H1 (cell line): ENCODE measurements around the gene NAV3. TPM values are rescaled to one million over a fixed set of nuclear protein-coding genes. Genes with fewer than 3 reads are reported as not detected.

ENCODE experiments used
- CTCF ChIA-PET: fragments of 300-600 bp; sonication (Branson Sonifier 250); formaldehyde crosslinking; loops from one replicate; lab custom pipeline; 2021; ENCODE audit not compliant: partially characterized antibody; lab: Charles Lee
- POLR2A ChIA-PET: fragments of 300-600 bp; sonication (Branson Sonifier 250); formaldehyde crosslinking; loops from one replicate; lab custom pipeline; 2021; ENCODE audit warnings: inconsistent platforms; ENCODE audit not compliant: partially characterized antibody; lab: Charles Lee
- DNase-seq, 2 experiments: peaks; one replicate each; pipeline versions ENCODE4 v3.0.0 to v3.0.0-alpha.2; 2010 to 2022; ENCODE audit warnings: low spot score in 2 of 2, low read depth in 1 of 2, mixed read lengths in 1 of 2
- FAIRE-seq: peaks from 2 replicates; lab custom pipeline; 2011; peaks lifted over from hg19 to GRCh38; lab: Jason Lieb, UNC
- H2AFZ ChIP-seq: 2 replicates; pipeline ENCODE4 v1.8.1; 2012; ENCODE audit warnings: low read length, inconsistent platforms
- H2AK5ac ChIP-seq: 2 replicates; pipeline ENCODE4 v1.6.1; 2013; ENCODE audit warnings: low read depth, low read length
- H2BK120ac ChIP-seq: replicated peaks from 2 replicates; pipeline ENCODE3; 2013; ENCODE audit warnings: low read depth, low read length, inconsistent platforms
- H2BK12ac ChIP-seq: 2 replicates; pipeline ENCODE4 v1.6.1; 2013; ENCODE audit warnings: low read depth, low read length
- H2BK15ac ChIP-seq: 2 replicates; pipeline ENCODE4 v1.6.1; 2013; ENCODE audit warnings: low read length
- H2BK20ac ChIP-seq: 2 replicates; pipeline ENCODE4 v1.6.1; 2013; ENCODE audit warnings: low read length
- H2BK5ac ChIP-seq: 2 replicates; pipeline ENCODE4 v1.6.1; 2013; ENCODE audit warnings: low read depth, low read length
- H3K14ac ChIP-seq: 2 replicates; pipeline ENCODE4 v1.6.1; 2013; ENCODE audit warnings: inconsistent platforms; ENCODE audit not compliant: insufficient read length
- H3K18ac ChIP-seq: 2 replicates; pipeline ENCODE4 v1.6.1; 2013; ENCODE audit warnings: low read length; ENCODE audit errors: extremely low read depth
- H3K23ac ChIP-seq: 2 replicates; pipeline ENCODE4 v1.6.1; 2013; ENCODE audit warnings: inconsistent platforms; ENCODE audit not compliant: insufficient read length
- H3K23me2 ChIP-seq: 2 replicates; pipeline ENCODE4 v1.6.1; 2013; ENCODE audit warnings: low read depth, low read length
- H3K27ac ChIP-seq: 2 replicates; pipeline ENCODE4 v1.6.1; 2011; ENCODE audit warnings: low read depth, low read length, inconsistent platforms
- H3K27me3 ChIP-seq, 4 experiments: replicated peaks in 1 of 4; 1 replicate in 1 of 4; 2 replicates in 3 of 4; pipeline versions ENCODE4 v1.6.1 to v1.8.1; 2011 to 2013; ENCODE audit warnings: low read length in 3 of 4, mild to moderate bottlenecking in 3 of 4, inconsistent platforms in 2 of 4, mixed read lengths in 2 of 4, moderate library complexity in 1 of 4; ENCODE audit not compliant: control insufficient read depth in 3 of 4, insufficient read depth in 3 of 4; ENCODE audit errors: extremely low read depth in 1 of 4
- H3K36me3 ChIP-seq, 4 experiments: 2 replicates each; pipeline versions ENCODE4 v1.6.1 to v1.8.1; 2011 to 2013; ENCODE audit warnings: mild to moderate bottlenecking in 4 of 4, low read length in 3 of 4, moderate library complexity in 2 of 4, control low read depth in 1 of 4, inconsistent platforms in 1 of 4; ENCODE audit not compliant: insufficient read depth in 4 of 4, control insufficient read depth in 2 of 4
- H3K4ac ChIP-seq: replicated peaks from 2 replicates; pipeline ENCODE3; 2013; ENCODE audit warnings: low read length, low read depth, mixed read lengths, inconsistent platforms; ENCODE audit not compliant: insufficient read length
- H3K4me1 ChIP-seq, 4 experiments: replicated peaks in 1 of 4; 1 replicate in 1 of 4; 2 replicates in 3 of 4; pipeline versions ENCODE4 v1.6.1 to v1.8.1; 2011 to 2013; ENCODE audit warnings: low read length in 3 of 4, inconsistent platforms in 2 of 4, mixed read lengths in 1 of 4; ENCODE audit not compliant: insufficient read depth in 4 of 4, control insufficient read depth in 3 of 4
- H3K4me2 ChIP-seq, 2 experiments: 2 replicates each; pipeline versions ENCODE4 v1.6.1 to v1.8.1; 2011 to 2013; ENCODE audit warnings: low read depth in 2 of 2, low read length in 2 of 2, control low read depth in 1 of 2, inconsistent platforms in 1 of 2, mild to moderate bottlenecking in 1 of 2; ENCODE audit not compliant: insufficient read depth in 1 of 2
- H3K4me3 ChIP-seq, 4 experiments: fragments of 200-600, 300-600 bp in 1 of 4; sonication (generic), shearing (Covaris generic), sonication (Bioruptor Twin) in 1 of 4; 2 replicates each; pipeline versions ENCODE4 v1.5.1 to v1.8.1; 2011 to 2016; ENCODE audit warnings: low read length in 4 of 4, low read depth in 3 of 4, control low read depth in 2 of 4, inconsistent platforms in 2 of 4, mild to moderate bottlenecking in 2 of 4, mixed read lengths in 1 of 4, moderate library complexity in 1 of 4; ENCODE audit not compliant: insufficient read depth in 2 of 4; ENCODE audit errors: extremely low read depth in 1 of 4
- H3K56ac ChIP-seq: replicated peaks from 2 replicates; pipeline ENCODE3; 2013; ENCODE audit warnings: low read depth, mild to moderate bottlenecking, mixed read lengths, low read length, inconsistent platforms; ENCODE audit not compliant: insufficient read length
- H3K79me1 ChIP-seq: 2 replicates; pipeline ENCODE4 v1.6.1; 2013; ENCODE audit warnings: low read depth, low read length, control low read depth
- H3K79me2 ChIP-seq, 2 experiments: 2 replicates each; pipeline versions ENCODE4 v1.6.1 to v1.8.1; 2012 to 2013; ENCODE audit warnings: low read length in 2 of 2, mild to moderate bottlenecking in 2 of 2, inconsistent platforms in 1 of 2; ENCODE audit not compliant: insufficient read depth in 2 of 2, control insufficient read depth in 1 of 2
- H3K9ac ChIP-seq, 4 experiments: replicated peaks in 1 of 4; 1 replicate in 1 of 4; 2 replicates in 3 of 4; pipeline versions ENCODE4 v1.6.1 to v1.8.1; 2011 to 2013; ENCODE audit warnings: low read depth in 3 of 4, low read length in 3 of 4, control low read depth in 2 of 4, mild to moderate bottlenecking in 2 of 4, moderate library complexity in 2 of 4, inconsistent platforms in 1 of 4; ENCODE audit errors: extremely low read depth in 1 of 4
- H3K9me3 ChIP-seq, 2 experiments: 2 replicates each; pipeline versions ENCODE4 v1.6.1 to v1.8.1; 2012 to 2013; ENCODE audit warnings: mild to moderate bottlenecking in 2 of 2, moderate library complexity in 2 of 2, control low read depth in 1 of 2, inconsistent platforms in 1 of 2, low read depth in 1 of 2, low read length in 1 of 2, mixed read lengths in 1 of 2; ENCODE audit not compliant: insufficient read depth in 2 of 2
- H4K20me1 ChIP-seq, 2 experiments: replicated peaks in 1 of 2; 2 replicates each; pipeline versions ENCODE3 to v1.8.1; 2011 to 2013; ENCODE audit warnings: inconsistent platforms in 2 of 2, low read length in 2 of 2, mild to moderate bottlenecking in 1 of 2; ENCODE audit not compliant: insufficient read depth in 2 of 2, control insufficient read depth in 1 of 2
- H4K5ac ChIP-seq: 2 replicates; pipeline ENCODE4 v1.6.1; 2013; ENCODE audit warnings: low read length, low read depth, mixed read lengths, inconsistent platforms; ENCODE audit not compliant: insufficient read length
- H4K8ac ChIP-seq: 2 replicates; pipeline ENCODE4 v1.8.0; 2013; ENCODE audit warnings: mild to moderate bottlenecking, moderate library complexity, low read length, inconsistent platforms; ENCODE audit not compliant: insufficient read depth; ENCODE audit errors: extremely low read depth
- H4K91ac ChIP-seq: replicated peaks from 2 replicates; pipeline ENCODE3; 2013; ENCODE audit warnings: low read length, mixed read lengths, inconsistent platforms; ENCODE audit not compliant: insufficient read length
- BCL11A ChIP-seq, 2 experiments: IDR thresholded peaks; one replicate each; pipeline ENCODE4 v1.6.1; 2011; ENCODE audit warnings: low read depth in 2 of 2, low read length in 2 of 2, mild to moderate bottlenecking in 2 of 2
- CBX8 ChIP-seq: fragments of 300-800, 300-1000 bp; sonication (generic); IDR thresholded peaks from 2 replicates; pipeline ENCODE4 v1.7.1; 2016; ENCODE audit warnings: low read depth, low read length, borderline replicate concordance
- CTBP2 ChIP-seq: IDR thresholded peaks from 2 replicates; pipeline ENCODE4 v1.7.0; 2011; ENCODE audit warnings: borderline replicate concordance, mild to moderate bottlenecking, moderate library complexity, mixed read lengths, low read length; ENCODE audit not compliant: insufficient read depth, insufficient read length
- KDM5A ChIP-seq: fragments of 200-600 bp; IDR thresholded peaks from 2 replicates; pipeline ENCODE4 v1.7.1; 2012; ENCODE audit warnings: mild to moderate bottlenecking, low read length, inconsistent platforms, mixed read lengths
- NANOG ChIP-seq: IDR thresholded peaks from 2 replicates; pipeline ENCODE4 v1.6.1; 2011; ENCODE audit warnings: low read length, low read depth, mild to moderate bottlenecking, inconsistent platforms; ENCODE audit not compliant: insufficient read depth, poor library complexity, severe bottlenecking
- WGBS, 2 experiments: shearing (Covaris generic) in 1 of 2; methylation state at CpG; one replicate each; pipeline versions ENCODE4 v1.1.6 to v1.1.7; 2013 to 2015; ENCODE audit warnings: low lambda C conversion rate in 2 of 2, mixed read lengths in 2 of 2, inconsistent platforms in 1 of 2, low coverage in 1 of 2, missing lambda C conversion rate in 1 of 2; ENCODE audit not compliant: insufficient replicate concordance in 2 of 2, insufficient coverage in 1 of 2, insufficient read length in 1 of 2; ENCODE audit errors: extremely low coverage in 1 of 2, missing lambda C conversion rate in 1 of 2; 5-methylcytosine and 5-hydroxymethylcytosine counted together
- polyA plus RNA-seq, 7 experiments: library from polyadenylated mRNA; depleted of rRNA in 3 of 7; stranded (reverse) in 5 of 7; unstranded in 2 of 7; fragments of >200 nt in 5 of 7; fragments of 200-250 nt in 2 of 7; gene quantifications; 1 replicate in 5 of 7; 2 replicates in 1 of 7; 4 replicates in 1 of 7; pipeline versions ENCODE4 v1.2.1 to v1.2.3, GENCODE V29; 2011 to 2013; ENCODE audit warnings: missing spikeins in 2 of 7, mixed read lengths in 2 of 7
- total RNA-seq: library from RNA; stranded (reverse); fragmentation: NEBNext Ultra II Directional; extraction: Animal tissue kit (Norgen Biotek cat#: 25700); gene quantifications from 2 replicates; pipeline ENCODE4 v1.2.1, GENCODE V29; 2021
- TF ChIP-seq, protein P1 (sequence below): IDR thresholded peaks from 2 replicates; pipeline ENCODE4 v1.6.1; 2011; ENCODE audit warnings: low read depth, mild to moderate bottlenecking, low read length; ENCODE audit not compliant: insufficient read depth
- TF ChIP-seq, protein P2 (sequence below): IDR thresholded peaks from 2 replicates; pipeline ENCODE4 v1.6.1; 2012; ENCODE audit warnings: low read length, inconsistent platforms

NAV3 gene
- total and polyA plus RNA-seq, 2 of the 8 experiments (the other 6 are each of a cell fraction or from before 2014, with no cell fraction given): 0.47 to 5.0 TPM

DNA sequence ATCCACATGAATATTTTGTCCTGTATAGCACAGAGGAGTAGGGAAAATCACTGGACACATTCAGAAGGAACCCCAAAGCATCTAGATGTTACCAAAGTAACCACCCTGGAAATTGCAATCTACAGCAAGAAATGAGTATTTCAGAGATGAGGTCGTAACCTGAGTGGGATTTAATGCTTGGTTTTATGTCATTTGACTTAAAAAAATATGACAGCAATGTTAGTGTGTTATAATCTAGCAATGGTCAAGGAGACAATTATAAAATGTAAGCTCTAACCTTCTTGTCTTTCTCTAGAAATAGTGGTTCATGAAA lies 256.6 kb downstream of the NAV3 start:
- no peak for DNase-seq

More for the DNA sequence above, 256.6 kb downstream of the NAV3 start:
- Histone ChIP-seq H4K91ac (no peak overlapping the region), H2AK5ac (no peak overlapping the region), H3K4me1 (no peaks in the 10 kb centered on the region), H3K27me3 (no peaks in the 10 kb centered on the region), H3K79me2 (no peaks in the 10 kb centered on the region), H3K18ac (no peak overlapping the region), H3K23me2 (no peaks in the 10 kb centered on the region), H2AFZ (no peak overlapping the region), H2BK15ac (no peak overlapping the region), H3K23ac (no peak overlapping the region), H2BK5ac (no peak overlapping the region), H3K36me3 (no peaks in the 10 kb centered on the region), H2BK12ac (no peak overlapping the region), H4K20me1 (no peaks in the 10 kb centered on the region), H3K9me3 (no peaks in the 10 kb centered on the region), H3K56ac (no peak overlapping the region), H2BK120ac (no peak overlapping the region), H2BK20ac (no peak overlapping the region), H4K5ac (no peak overlapping the region), H3K4me2 (no peak overlapping the region), H3K79me1 (no peaks in the 10 kb centered on the region), H3K9ac (no peak overlapping the region), H3K4me3 (no peak overlapping the region), H3K4ac (no peak overlapping the region), H4K8ac (no peak overlapping the region), H3K27ac (no peak overlapping the region), H3K14ac (no peak overlapping the region)
- POLR2A ChIA-PET: no interaction called here
- no peak for FAIRE-seq
- TF ChIP-seq, protein P1, sequence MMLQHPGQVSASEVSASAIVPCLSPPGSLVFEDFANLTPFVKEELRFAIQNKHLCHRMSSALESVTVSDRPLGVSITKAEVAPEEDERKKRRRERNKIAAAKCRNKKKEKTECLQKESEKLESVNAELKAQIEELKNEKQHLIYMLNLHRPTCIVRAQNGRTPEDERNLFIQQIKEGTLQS: no peak
- TF ChIP-seq BCL11A (IDR thresholded peaks at IDR 0.05; ENCODE audit: low read depth in 2 of 2, low read length in 2 of 2) (no peak), NANOG (no peak), CBX8 (no peak), CTBP2 (no peak), KDM5A (no peak)
- TF ChIP-seq, protein P2, sequence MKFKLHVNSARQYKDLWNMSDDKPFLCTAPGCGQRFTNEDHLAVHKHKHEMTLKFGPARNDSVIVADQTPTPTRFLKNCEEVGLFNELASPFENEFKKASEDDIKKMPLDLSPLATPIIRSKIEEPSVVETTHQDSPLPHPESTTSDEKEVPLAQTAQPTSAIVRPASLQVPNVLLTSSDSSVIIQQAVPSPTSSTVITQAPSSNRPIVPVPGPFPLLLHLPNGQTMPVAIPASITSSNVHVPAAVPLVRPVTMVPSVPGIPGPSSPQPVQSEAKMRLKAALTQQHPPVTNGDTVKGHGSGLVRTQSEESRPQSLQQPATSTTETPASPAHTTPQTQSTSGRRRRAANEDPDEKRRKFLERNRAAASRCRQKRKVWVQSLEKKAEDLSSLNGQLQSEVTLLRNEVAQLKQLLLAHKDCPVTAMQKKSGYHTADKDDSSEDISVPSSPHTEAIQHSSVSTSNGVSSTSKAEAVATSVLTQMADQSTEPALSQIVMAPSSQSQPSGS: no peak
- WGBS, 2 experiments: 44% methylated on average over 1 of the region's 1 CpG; no CpG with 5 or more reads in 1 of the 2 experiments
- CTCF ChIA-PET: interaction anchor here (0.8 to 0.9 kb wide), 2 partner anchors 477 to 1220 kb away, joined by 3 read pairs; no protein-coding TSS in a partner anchor
